HS-27A (cell line): Measurements from ENCODE around the gene SUPT3H.
"Not testable (repeated sequence)": the region's sequence is repeated elsewhere in the genome, so short reads cannot be mapped to it uniquely, and the experiment has no call there.

ENCODE experiments used
- DNase-seq: peaks from one replicate; pipeline ENCODE4 v3.0.0-alpha.2; 2012; ENCODE audit warnings: low read depth, missing footprints

The SUPT3H gene

DNA sequence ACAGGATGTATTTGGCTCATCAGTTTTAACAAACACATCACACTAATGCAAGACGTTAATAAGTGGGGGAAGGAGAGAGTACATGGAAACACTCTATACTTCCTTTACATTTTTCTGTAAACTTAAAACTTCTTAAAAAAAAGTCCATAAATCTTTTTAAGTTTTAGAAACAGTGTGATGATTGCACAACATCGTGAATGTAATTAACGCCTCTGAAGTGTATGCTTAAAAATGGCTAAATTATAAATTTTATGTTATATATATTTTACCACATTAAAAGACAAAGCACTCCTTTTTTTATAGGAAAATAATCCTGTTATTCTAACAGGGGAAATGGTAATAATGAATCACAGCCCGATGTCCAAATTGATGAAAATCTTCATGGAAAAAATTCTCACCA, 193.7 kb downstream of the SUPT3H start:
- DNase-seq: no peak

DNA sequence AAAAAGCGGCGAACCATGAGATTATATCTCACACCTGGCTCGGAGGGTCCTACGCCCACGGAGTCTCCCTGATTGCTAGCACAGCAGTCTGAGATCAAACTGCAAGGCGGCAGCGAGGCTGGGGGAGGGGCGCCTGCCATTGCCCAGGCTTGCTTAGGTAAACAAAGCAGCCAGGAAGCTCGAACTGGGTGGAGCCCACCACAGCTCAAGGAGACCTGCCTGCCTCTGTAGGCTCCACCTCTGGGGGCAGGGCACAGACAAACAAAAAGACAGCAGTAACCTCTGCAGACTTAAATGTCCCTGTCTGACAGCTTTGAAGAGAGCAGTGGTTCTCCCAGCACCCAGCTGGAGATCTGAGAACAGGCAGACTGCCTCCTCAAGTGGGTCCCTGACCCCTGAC, 201.4 kb downstream of the SUPT3H start:
- DNase-seq: not testable (repeated sequence)

DNA sequence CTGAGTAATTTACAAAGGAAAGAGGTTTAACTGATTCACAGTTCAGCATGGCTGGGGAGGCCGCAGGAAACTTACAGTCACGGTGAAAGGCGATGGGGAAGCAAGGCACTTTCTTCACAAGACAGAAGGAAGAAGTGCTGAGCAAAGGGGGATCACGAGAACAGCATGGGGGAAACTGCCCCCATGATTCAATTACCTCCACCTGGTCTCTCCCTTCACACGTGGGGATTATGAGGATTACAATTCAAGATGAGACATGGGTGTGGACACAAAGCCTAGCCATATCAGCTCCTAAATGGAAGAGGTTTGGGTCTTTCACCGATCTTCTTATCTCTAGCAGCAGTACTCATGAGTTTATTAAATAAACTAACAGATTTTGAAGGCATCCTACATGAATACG, 202.5 kb downstream of the SUPT3H start:
- DNase-seq: no peak

DNA sequence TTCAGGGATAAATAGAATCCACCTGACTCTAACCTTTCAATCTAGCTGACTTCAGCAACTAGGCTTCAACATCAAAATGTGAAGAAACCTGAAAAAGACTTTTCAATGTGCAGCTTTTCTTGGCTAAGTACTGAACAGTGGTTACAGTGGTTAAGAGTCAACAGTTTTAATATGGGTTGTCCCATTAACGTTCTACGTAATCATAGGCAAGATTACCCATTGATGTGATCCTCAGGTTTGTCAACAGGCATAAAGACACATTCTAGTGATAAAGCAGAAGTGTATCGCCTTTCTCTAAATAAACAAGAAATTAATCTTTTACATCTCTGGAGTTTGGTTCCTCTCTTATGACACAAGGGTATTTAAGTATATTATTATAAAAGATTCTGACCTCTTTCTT, 203.7 kb downstream of the SUPT3H start:
- DNase-seq: no peak

DNA sequence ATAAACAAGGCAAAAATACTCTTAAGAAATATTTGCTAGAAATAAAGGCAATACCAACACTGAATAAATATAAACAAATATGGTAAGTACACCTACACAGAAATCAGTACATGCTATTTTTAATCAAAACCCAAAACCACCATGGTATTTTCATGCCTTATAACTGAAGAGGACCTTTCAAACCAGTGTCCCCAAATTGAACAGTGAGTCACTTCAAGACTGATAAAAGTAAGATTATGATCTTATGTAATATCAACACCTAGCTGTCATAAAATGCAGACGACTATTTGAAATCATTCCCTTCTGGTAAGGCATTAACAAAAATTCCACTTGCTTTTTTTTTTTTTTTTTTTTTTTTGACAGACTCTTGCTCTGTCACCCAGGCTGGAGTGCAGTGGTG, 206.4 kb downstream of the SUPT3H start:
- no peak for DNase-seq

DNA sequence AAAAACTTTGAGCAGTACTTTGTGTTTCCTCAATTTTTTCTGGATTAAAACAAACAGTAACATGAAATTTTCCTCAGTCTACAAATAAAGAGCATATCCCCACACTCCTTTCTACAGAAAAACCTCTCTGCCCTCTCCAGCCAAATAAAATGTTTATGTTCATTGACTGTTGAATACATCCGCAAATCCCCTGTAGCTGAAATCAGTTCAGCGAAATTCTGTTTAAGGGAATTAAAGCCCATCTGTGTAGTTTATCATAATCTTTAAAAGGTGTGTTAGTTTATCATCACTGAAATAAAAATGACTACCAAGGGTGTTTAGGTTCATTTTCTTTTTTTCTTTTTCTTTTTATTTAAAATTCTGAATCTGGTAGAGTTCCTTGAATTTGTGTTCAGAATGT, 207.4 kb downstream of the SUPT3H start:
- no peak for DNase-seq

DNA sequence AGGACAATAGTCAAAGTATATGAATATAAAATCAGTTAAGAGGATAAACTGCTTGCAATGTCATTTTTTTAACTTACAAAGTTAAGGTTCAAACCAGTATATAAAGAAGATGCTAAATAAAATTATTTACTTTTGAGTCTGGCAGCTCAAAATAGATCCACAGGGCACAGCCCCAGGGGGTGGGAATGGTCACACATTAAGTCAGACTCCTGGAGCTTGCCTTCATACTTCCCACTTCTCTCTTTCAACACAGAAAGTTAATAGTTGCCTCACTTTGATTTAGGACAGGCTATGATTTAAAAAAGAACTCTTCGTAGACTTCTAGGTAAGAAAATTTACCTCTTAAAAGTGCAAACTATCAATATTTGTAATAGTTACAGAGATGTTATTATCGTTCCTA, 207.9 kb downstream of the SUPT3H start:
- DNase-seq: no peak

DNA sequence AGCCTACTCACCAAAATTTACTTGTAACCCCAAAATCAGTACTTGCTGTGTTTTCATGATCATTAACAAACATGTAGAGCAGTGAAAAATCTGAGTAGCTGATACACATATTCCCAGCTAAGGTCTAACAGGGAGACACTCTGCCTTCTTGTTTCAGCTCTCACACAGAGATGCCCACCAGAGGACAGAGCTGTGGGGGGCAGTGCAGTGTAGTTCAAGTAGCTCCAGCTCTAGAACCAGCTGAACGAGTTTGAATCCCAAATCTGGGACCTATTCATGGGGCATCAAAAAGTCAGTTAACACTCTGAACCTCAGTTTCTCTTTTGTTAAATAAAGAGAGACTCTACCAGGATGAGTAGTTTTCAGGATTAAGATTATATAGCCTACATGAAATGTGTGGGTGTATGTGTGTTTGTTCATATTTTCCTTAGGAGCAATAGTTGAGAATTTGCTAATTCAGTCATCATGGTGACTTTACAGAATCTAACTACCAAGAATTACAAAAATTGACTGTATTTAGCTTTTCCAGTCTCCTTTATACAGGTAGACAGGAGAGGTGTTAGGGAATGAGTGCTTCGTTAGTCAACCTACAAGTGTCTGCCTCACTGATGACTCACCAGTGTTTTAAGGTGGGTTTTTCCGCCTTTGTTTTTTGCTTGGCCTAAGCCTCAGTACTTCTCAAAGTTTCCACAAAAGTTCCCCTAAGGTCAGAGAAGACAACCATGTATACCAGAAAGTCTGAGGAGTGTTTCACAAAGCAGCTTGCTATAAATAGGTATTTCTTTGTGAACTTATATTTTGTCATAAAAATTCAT, 213.6 kb downstream of the SUPT3H start:
- no peak for DNase-seq

DNA sequence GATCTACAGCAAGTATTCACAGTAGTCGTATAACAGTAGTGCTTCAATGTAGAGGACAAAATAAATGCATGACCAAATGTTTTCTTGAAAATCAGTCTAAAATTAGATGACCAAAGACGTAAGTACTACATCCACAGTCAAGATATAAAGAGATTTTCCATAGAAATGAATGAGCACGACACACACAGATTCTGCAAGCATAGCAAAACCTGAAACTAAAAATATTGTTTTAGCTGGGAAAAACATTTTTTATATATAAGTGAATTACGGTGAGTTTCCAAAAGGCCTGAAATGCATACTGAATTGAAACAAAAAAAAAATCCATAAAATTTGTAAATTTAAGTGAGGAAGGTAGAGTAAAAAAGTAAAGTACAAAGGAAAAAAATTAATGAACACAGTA, 217.4 kb downstream of the SUPT3H start:
- no peak for DNase-seq

DNA sequence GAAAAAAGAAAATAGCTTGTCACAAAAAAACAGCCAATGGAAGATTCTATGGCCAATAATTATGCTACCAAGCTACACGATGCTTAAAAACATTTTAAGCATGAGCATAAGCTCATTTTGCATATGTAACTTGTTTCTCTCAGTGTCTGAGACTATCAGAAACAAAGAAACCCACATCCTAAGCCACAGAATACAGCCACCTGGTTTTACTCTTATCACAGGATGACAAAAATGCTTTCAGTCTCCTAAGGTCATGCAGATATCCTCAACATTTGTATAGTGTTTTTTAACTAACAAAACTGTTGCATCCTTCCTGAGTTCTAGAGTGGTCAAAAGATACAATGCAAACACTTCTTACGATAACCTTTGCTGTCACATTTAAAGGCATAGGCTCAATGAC, 221.7 kb downstream of the SUPT3H start:
- DNase-seq: no peak

DNA sequence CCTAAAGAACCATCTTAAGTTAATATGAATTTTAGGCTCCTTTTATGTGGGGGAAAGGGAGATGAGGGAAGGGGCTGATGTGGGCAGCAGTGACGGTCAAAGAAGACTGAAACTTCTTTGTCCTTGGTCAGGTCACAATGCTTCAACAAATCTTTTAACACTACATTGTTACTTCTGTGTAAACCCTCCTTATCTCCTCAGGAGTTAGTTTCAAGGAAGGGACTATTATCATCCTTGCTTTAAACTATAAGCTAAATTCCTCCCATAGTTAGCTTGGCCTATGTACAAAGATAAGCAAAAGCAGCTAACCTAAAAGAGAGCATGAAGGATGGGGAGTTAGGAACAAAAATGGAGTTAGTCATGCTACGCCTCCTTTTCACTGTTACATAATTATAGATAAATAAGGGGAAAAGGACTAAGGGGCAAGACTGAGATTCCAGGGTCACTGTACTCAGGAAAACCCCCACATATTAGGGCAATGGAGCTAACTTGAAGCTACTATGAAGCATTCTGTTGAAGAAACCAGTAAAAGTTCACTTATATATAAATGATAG, 222.3 kb downstream of the SUPT3H start:
- no peak for DNase-seq

DNA sequence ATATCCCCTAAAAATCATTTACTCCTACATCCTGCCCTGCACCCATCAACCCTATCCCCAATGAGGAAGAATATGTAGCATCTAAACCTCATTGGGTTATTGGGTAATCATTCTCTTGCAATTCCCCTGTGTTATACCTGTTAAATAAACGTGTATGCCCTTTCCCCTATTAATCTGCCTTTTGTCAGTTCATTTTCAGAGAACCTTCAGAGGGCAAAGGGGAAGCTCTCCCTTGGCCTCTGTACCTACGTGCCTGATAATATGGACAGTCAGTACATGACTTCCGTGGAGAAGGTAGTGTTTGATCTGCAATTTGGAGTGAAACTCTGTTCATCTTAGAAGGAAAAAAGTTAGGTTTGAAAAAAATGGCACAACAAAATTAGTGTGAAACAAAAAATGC, 223.1 kb downstream of the SUPT3H start:
- DNase-seq: no peak

DNA sequence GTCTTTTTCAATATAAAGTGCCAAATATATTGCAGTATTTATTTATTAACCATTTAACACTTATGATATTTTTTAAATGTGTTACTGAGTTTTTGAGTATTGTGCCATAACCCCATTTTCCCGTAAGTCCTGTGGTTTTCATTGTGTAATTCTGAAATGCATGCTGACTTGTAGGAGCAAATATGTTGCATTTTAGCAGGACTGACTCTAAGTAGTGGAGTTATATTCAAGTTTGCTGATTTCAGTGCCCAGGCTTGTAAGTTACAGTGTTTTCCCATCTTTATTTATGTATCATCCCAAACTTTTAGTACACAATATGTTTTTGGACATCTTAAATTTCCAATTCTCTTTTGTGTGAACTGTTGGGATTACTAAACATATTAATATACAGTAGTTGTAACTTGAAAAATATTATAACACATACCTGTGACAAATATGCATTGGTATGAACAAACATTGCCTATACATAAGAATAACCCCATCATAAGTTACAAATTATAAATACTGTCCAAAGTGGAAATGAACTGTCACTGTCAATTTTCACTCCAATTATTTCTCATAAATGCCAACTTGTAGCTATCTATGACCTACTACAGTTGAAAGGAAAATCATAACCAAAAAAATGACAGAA, 228.9 kb downstream of the SUPT3H start:
- no peak for DNase-seq

DNA sequence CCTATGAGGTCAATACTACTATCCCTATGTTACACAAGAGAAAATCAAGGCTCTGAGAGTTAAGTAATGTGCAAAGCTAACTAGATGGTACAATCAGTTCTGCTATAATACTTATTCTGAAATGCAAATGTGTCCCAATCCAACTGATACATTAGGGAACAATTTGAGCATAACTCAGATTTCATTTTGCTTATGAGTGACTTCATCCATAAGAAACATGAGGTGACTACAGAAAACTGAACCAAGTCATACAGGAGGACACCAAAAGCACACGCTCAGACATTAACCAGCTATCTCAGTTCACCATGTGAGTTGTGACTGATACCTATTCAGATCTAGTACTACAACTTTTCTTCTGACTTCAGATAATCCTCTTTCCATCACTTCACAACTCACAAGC, 229.5 kb downstream of the SUPT3H start:
- DNase-seq: no peak

DNA sequence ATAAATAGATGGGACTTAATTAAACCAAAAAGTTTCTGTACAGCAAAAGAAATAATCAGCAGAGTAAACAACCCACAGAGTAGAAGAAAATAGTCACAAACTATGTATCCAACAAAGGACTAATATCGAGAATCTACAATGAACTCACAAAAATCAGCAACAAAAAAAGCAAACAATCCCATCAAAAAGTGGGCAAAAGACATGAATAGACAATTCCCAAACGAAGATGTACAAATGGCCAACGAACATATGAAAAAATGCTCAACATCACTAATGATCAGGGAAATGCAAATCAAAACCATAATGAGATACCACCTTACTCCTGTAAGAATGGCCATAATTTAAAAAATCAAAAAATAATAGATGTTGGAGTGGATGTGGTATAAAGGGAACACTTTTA, 232.1 kb downstream of the SUPT3H start:
- not testable (repeated sequence) for DNase-seq

DNA sequence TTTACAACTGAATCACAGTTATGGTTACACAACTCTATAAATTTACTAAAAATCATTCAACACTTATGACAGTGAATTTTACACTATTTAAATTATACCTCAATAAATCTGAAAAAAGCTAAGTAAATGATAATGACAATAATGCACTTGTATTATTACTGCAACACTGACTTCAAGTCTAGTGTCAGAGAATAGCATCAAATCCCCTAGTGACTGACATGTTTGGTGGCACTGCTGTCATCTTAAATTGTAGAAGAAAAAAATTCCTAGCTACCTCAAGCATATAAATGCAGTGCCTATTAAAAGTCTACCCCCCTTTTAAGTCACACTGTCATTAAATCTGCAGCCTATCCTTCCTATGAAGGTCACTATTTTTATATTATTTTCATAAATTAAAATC, 239.0 kb downstream of the SUPT3H start:
- DNase-seq: no peak

DNA sequence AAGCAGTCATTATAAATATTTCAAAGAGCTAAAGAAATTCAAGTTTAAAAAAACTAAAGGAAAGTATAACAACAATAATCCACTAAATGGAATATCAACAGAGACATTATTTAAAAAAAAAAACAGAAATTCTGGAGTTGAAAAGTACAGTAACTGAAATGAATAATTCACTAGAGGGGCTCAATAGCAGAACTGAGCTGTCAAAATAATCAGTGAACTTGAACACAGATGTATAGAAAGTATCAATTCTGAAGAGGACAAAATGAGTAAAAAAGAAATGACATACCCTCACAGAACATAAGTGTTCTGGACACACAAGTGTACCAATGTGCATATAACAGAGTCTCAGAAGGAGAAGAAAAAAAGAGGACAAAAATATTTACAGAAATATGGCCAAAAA, 241.2 kb downstream of the SUPT3H start:
- no peak for DNase-seq

DNA sequence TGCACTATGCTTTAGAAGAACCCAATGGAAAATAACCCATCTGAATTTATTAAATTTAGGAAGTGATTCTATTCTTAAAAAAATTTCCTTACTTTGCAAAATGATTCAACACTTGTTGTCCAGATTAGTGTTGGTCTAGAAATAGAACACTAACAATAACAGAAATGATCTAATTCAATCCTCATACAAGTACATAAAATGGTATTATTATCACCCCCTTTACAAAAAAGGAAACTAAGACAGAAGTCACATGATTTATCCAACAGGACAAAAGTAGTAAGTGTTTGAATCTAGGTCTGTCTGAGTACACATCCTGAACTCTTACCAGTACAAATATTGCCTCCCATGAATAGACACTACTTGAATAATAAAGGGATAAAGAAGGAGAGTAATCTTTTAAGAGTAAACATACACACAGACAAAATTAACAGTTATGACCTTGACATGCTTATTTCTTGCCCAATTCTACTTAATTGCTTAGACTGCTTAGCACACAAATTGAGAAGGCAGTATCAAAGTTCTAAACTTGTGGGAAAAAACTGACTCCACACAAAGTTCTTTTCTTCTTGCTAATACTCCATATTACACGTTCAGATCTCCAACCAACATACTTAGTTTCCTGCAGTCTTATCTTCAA, 245.0 kb downstream of the SUPT3H start:
- DNase-seq: no peak

DNA sequence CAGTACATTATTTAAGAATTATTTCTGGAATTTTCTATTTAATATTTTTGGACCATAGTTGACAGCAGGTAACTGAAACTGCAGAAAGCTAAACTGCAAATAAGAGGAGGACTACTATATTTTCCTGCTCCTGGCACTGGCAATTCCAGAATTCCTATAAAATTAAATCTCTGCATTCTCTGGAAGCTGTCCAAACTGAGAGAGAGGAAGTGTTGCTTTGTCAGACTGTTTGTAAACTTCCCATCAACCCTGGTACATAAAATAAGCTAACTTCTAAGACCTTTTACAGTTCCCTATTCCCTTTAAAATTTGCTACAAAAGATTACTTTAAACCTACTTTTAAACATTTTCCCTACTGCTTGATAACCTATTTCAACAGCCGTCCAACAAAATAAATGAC, 245.7 kb downstream of the SUPT3H start:
- no peak for DNase-seq

DNA sequence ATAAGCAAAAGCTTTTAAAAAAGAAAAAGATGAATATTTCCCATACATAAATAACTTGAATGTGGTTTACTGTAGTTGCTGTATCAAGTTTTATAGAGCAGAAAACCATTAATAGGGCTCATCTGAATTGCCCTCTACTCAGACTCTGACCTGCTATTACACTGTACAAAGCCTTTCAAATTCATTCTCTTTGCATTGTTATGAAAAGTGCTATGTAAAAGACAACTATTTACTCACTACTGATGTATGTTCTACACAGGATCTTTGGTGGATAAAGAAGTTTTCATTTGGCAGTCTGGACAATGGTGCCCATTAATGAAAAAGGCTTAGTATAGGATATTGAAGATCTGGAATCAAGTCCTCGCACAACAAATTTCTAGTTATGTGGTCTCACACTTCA, 248.7 kb downstream of the SUPT3H start:
- DNase-seq: no peak

DNA sequence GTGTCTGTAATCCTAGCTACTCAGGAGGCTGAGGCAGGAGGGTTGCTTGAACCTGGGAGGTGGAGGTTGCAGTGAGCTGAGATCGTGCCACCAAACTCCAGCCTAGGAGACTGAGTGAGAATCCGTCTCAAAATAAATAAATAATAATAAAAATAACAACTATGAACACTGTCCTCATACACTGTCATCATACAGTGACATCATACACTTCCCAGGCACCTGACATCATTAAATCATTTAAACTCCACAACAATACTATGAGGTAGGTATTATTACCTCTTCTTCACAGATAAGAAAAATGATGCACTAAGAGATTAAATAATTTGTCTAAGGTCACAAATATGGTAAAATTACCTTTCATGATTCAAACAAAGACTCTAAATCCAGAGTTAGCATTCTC, 250.5 kb downstream of the SUPT3H start:
- DNase-seq: no peak

DNA sequence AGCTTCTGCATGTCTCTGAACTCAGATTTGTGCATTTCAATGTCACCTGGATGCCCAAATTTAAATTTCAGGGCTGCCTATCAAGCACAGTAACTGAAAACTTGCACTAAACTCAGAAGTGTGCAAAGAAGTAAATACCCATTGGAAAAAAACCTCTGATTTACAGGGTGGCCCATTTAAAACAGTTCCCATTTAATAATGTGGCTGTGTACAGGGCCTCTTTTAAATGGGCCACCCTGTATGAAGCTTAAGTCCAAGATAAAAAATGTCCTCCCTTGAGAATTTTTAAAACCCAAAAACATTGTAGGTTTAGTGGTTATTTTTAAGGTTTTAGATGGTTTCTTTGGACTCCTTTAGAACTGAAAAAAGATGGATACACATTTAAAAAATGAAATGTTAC, 251.7 kb downstream of the SUPT3H start:
- DNase-seq: no peak

DNA sequence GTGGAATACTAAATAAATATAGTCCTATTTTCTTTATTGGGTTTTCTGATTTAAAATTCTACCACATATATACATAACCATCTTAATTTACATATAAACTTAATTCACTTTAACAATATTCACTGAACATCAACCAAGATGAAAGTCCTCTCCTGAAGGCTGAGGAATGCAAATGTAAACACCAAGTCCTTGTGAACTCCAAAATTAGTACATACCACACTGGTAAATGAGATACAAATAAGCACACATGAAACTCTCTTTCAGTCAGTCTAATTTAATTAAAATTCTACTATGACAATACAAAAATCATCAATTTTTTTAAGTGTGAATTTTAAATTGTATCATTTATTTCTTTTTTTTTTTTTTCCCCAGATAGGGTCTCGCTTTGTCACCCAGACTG, 254.7 kb downstream of the SUPT3H start:
- no peak for DNase-seq
